HG03103 (cell line): ENCODE results near the gene ISX.
"Not testable (repeated sequence)": the region's sequence is repeated elsewhere in the genome, so short reads cannot be mapped to it uniquely, and the experiment has no call there.

ENCODE experiments used
- ATAC-seq: cut with Tn5 transposase; IDR thresholded peaks from one replicate; pipeline ENCODE4 v1.9.1; 2021; ENCODE audit warnings: low read depth; ENCODE audit not compliant: unreplicated experiment

The ISX gene

GRCh38 chr22:35065796-35066218 lies at the start of gene ISX:
Gene ISX, plus strand, starts transcription at chr22:35066158. Its CDS starts 930 bp downstream, at chr22:35067088.
- no peak for ATAC-seq

GRCh38 chr22:35016909-35017308 lies 49.0 kb upstream of the ISX start:
- ATAC-seq: no peak

DNA sequence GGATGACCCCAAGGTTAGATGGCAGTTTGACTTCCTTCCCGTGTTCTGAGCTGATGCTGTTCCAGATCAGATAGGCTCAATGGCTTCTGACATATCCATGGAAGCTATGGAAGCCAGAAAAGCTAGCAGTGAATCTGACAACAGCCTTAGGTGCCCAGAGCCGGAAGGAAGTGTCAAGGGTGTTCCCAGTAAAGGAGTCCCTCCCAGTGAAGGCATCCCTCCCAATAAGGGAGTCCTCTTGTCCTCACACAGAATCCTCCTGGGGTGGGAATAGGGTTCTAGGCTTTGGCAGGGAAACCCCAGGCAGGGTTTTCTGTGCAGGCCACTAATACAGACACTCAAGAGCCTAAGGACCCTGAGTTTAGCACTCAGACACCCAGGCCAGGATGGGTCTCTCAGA lies 47.0 kb upstream of the ISX start:
- no peak for ATAC-seq

DNA sequence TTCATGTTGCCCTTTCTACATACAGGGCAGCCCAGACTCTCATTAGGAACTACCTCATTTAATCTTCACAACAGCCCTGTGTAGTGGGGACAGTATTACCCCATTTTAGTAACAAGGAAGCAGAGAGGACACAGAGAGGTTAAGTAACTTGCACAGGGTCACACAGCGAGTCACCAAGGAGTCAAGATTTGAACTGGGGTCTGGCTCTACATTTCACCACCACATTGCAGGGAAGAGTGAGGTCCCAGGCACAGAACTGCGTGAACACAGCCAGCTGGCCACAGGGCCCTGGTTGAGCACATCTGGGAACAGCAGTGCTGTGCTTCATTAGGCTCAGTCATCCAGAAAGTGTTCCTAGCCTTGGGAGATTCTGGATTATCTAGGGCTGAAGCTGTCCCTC lies 45.4 kb upstream of the ISX start:
- no peak for ATAC-seq

GRCh38 chr22:35021161-35021560 lies 44.8 kb upstream of the ISX start:
- ATAC-seq: no peak

DNA sequence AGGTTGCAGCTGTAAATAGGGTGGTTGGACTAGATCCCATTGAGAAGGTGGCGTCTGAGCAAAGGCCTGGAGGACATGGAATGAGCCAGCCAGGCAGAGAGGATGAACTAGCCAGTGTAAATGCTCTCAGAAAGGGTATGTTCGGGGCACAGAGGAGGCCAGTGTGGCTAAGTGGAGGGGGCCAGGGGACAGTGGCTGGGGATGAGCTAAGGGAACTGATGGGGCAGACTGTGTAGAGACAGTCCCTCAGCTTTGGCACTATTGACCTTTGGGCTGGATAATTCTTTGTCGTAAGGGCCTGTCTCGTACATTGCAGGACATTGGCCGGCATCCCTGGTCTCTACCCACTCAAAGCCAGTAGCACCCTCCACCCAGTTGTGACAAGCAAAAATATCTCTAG lies 43.7 kb upstream of the ISX start:
- ATAC-seq: no peak

DNA sequence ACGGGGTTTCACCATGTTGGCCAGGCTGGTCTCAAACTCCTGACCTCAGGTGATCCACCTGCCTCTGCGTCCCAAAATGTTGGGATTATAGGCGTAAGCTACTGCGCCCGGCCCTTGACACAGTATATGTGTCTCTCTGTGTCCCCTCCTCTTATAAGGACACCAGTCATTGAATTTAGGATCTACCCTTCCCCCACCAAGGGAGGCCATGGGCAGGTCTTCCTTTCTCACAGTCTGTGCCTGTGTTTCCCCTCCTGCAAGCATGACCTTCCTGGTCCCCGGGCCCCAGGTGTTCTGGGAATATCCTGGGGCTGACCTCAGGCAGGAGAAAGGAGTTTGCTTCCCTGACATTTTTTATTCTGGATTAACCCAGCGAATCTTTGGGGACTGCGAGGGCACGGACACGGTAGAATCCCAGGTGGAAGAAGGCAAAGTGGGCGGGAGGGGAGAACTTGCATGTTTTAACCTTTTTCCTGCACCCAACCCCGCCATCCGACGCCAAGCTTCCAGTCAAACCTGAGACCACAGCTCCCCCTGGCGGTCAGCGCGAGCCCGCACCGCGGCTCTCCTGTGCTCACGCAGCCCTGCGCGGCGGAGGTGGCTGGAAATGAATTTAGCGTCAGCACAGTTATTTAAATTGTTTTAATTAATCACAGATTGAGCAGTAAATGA lies 42.1 kb upstream of the ISX start:
- no peak for ATAC-seq

DNA sequence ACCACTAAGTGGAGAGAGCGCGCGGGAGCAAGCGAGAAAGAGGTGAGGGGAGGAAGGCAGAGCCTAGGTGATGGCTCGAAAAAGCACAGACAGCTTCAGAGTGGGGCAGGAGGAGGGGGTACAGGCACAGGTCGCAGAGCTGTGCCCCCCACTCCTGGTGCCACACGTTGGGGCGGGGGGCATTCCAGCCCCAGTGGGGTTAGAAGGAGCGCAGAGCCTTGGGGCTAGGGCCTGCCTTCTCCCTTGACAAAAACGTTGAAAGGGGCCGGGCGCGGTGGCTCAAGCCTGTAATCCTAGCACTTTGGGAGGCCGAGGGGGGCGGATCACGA lies 41.6 kb upstream of the ISX start:
- no peak for ATAC-seq

DNA sequence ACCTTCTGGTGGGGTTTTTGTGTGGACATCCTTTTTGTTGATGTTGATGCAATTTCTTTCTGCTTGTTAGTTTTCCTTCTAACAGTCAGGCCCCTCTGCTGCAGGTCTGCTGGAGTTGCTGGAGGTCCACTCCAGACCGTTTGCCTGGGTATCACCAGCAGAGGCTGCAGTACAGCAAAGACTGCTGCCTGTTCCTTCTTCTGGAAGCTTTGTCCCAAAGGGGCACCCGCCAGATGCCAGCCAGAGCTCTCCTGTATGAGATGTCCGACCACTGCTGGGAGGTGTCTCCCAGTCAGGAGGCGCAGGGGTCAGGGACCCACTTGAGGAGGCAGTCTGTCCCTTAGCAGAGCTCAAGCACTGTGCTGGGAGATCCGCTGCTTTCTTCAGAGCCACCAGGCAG lies 35.8 kb upstream of the ISX start:
- not testable (repeated sequence) for ATAC-seq

GRCh38 chr22:35032571-35032970 lies 33.4 kb upstream of the ISX start:
- no peak for ATAC-seq

- ATAC-seq: no peak
Observed at GRCh38 chr22:35033635-35034296, 32.2 kb upstream of the ISX start.

DNA sequence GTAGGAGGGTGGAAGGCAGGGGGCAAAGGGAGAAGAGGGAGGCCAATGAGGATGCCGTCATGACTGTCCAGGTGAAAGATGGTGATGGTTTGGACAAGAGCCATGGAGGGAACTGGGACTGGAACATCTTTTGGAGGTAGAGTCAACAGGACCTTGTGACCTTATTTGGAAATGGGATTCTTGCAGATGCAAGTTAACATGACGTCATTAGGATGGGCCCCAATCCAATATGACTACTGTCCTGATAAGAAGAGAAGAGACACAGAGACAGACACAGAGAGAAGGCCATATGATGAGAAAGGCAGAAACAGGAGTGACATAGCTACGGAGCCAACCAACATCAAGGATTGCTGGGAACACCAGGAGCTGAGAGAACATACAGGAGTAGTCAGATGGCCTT lies 31.0 kb upstream of the ISX start:
- no peak for ATAC-seq

DNA sequence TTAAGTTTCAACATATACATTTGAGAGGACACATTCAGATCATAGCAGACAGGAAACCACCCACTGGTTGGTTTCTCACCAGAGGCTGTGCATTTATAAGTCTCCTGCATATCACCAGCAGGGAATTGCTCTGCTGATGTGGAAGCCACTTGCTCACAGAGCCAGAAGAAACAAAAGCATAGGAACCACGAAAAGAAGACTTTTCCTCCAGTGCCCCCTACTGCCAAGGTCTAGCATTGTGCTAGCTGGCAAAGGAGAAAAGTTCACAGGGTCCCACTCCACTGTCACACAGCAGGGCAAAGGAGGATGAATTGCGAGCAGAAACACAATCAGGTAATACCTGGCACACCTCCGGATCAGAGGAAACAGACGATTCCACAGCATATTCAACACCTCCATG lies 28.9 kb upstream of the ISX start:
- ATAC-seq: no peak

GRCh38 chr22:35039625-35040024 lies 26.3 kb upstream of the ISX start:
- ATAC-seq: no peak

DNA sequence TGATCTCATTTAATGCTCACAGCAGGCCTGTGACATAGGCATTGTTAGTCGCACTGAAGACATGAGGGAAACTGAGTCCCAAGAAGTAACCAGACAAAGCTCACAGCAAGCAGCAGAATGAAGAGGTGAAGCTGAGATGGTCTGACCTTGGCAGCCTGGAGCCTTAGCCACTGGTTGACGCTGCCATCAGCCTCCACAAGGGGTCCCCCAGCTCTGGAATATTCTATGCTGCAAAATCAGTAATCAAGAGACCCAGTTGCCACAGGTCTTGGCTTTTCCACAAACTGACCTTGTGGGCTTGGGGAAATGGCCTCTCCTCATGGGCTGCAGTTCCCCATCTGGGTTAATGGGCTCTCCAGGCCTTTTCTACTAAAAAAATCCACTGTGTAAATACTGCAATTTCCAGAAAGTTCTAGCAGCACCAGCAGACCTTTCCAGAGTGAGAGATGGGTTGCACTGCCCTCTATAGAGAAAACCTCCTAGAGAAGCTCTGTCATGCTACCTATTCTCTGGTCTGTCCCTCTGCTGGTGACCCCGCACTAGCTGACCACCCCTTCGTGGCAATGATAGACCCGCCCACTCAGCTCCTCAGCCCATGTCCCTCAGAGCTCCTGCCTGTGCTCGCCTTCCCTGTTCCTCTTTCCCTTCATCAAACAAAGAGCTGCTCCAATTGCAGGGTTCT lies 22.6 kb upstream of the ISX start:
- ATAC-seq: no peak

GRCh38 chr22:35043934-35044319 lies 22.0 kb upstream of the ISX start:
- ATAC-seq: no peak

DNA sequence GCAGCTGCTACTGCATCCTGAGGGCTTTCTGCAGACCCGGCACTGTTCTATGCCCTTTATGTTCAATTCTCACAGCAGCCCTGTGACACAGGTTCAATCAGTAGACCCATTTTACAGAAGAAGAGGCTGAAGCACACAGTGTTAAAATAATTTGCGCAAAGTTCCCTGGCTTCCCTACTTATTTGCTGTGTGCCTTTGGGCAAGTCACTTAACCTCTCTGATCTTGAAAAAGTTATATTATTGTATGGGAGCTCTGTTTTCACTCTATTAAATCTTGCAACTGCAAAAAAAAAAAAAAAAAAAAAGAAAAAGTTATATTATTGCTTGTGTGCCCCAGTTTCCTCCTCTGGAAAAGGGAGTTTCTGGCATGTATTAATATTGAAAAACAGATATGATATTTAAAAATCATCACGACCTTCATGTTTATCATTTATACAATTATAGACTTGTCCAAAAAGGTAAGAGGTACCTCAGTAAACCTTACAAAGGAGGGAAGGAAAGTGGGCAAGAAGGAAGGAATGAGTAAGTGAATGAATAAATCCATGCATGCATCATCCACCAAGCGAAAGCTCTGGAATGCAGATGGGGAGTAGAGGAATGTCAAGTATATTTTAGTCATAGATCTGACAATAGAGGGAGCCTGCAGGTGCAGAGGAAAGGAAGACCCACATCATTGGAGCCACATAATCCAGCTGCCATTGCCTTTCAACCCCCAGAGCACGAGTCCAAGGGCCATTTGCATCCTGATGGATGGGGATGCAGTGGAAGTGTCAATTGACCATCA lies 21.2 kb upstream of the ISX start:
- ATAC-seq: no peak

DNA sequence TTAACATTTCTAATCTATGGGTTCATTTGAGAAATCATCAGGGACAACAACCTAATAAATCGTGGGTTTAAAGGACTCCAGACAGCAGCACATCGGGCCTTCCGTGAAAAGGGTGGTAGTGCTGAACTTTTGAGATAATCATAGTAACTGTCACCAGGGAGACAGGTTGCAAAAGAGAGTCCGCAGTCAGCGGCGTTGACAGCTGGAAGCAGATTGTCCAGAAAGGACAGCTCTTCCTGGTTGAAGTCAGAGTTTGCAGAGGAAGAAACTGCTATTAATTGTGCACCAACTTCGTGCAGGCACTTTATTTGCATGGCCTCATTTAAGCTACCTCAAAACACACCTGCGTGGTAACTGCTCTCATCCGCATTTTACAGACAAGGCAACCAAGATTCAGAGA lies 20.5 kb upstream of the ISX start:
- no peak for ATAC-seq

- no peak for ATAC-seq
Observed at GRCh38 chr22:35046744-35047462, 19.1 kb upstream of the ISX start.

GRCh38 chr22:35050038-35050437 lies 15.9 kb upstream of the ISX start:
- not testable (repeated sequence) for ATAC-seq
